ENCODE measurements around the gene FRAS1. TPM values are rescaled to one million over a fixed set of nuclear protein-coding genes. Genes with fewer than 3 reads are reported as not detected.
A peak's percentile ranks its signal among the peaks of the same experiment; 100 is the strongest.

The FRAS1 gene
- total and polyA plus RNA-seq, 2 of the 8 experiments (the other 6 are each of a cell fraction or from before 2014, with no cell fraction given) = 38.5 to 109 TPM

- Histone ChIP-seq H4K8ac (ENCODE audit: extremely low read depth, insufficient read depth, low read length) (no peak overlapping the region), H2BK120ac (replicated peaks; ENCODE audit: low read depth, low read length) (no peak overlapping the region), H3K27ac (ENCODE audit: low read depth, low read length) (no peak overlapping the region), H2BK12ac (ENCODE audit: low read depth, low read length) (no peak overlapping the region), H3K9me3 (ENCODE audit: insufficient read depth in 2 of 2, low read depth in 1 of 2, low read length in 1 of 2) (no peaks in the 10 kb centered on the region), H2BK20ac (ENCODE audit: low read length) (no peak overlapping the region), H3K14ac (ENCODE audit: insufficient read length) (no peak overlapping the region), H3K18ac (ENCODE audit: extremely low read depth, low read length) (no peak overlapping the region; the same call in 1 of the 2 replicates), H2BK5ac (ENCODE audit: low read depth, low read length) (no peak overlapping the region), H3K23ac (ENCODE audit: insufficient read length) (no peak overlapping the region), H3K27me3 (replicated peaks in 1 of 4; ENCODE audit: control insufficient read depth in 3 of 4, extremely low read depth in 1 of 4, insufficient read depth in 3 of 4, low read length in 3 of 4) (no peaks in the 10 kb centered on the region), H3K4me1 (replicated peaks in 1 of 4; ENCODE audit: control insufficient read depth in 3 of 4, insufficient read depth in 4 of 4, low read length in 3 of 4) (peaks cover 5 to 25% (median 16%) of the 10 kb centered on the region in 4 experiments), H2AFZ (ENCODE audit: low read length) (no peak overlapping the region), H4K91ac (replicated peaks; ENCODE audit: insufficient read length, low read length) (no peak overlapping the region), H4K20me1 (replicated peaks in 1 of 2; ENCODE audit: control insufficient read depth in 1 of 2, insufficient read depth in 2 of 2, low read length in 2 of 2) (no peaks in the 10 kb centered on the region), H3K36me3 (ENCODE audit: control insufficient read depth in 2 of 4, insufficient read depth in 4 of 4, low read length in 3 of 4) (peaks cover 0 to 6% (median 1%) of the 10 kb centered on the region in 4 experiments; a peak in 3 of 8 replicates), H2BK15ac (ENCODE audit: low read length) (no peak overlapping the region), H3K56ac (replicated peaks; ENCODE audit: insufficient read length, low read depth, low read length) (no peak overlapping the region), H3K79me2 (ENCODE audit: control insufficient read depth in 1 of 2, insufficient read depth in 2 of 2, low read length in 2 of 2) (no peaks in the 10 kb centered on the region), H3K79me1 (ENCODE audit: low read depth, low read length) (no peaks in the 10 kb centered on the region), H3K4me3 (ENCODE audit: extremely low read depth in 1 of 4, insufficient read depth in 2 of 4, low read depth in 3 of 4, low read length in 4 of 4) (no peak overlapping the region), H4K5ac (ENCODE audit: insufficient read length, low read depth, low read length) (no peak overlapping the region), H3K4me2 (ENCODE audit: insufficient read depth in 1 of 2, low read depth in 2 of 2, low read length in 2 of 2) (no peak overlapping the region), H2AK5ac (ENCODE audit: low read depth, low read length) (no peak overlapping the region), H3K9ac (replicated peaks in 1 of 4; ENCODE audit: extremely low read depth in 1 of 4, low read depth in 3 of 4, low read length in 3 of 4) (no peak overlapping the region), H3K4ac (replicated peaks; ENCODE audit: insufficient read length, low read depth, low read length) (no peak overlapping the region), H3K23me2 (ENCODE audit: low read depth, low read length) (no peaks in the 10 kb centered on the region; the same call in 1 of the 2 replicates)
- TF ChIP-seq BCL11A (IDR thresholded peaks at IDR 0.05; ENCODE audit: low read depth in 2 of 2, low read length in 2 of 2) = no peak
- TF ChIP-seq KDM1A (IDR thresholded peaks at IDR 0.05; ENCODE audit: borderline replicate concordance, low read length) = no peak
- TF ChIP-seq CTBP2 (IDR thresholded peaks at IDR 0.05; ENCODE audit: borderline replicate concordance, insufficient read depth, insufficient read length, low read length) = no peak
- TF ChIP-seq POLR2A (IDR thresholded peaks at IDR 0.05; ENCODE audit: control extremely low read depth in 1 of 2, low read depth in 2 of 2, low read length in 2 of 2) = peak in 1 of 2 experiments; percentile 50; a peak in 1 of 3 replicates
- TF ChIP-seq PHF8 (conservative IDR thresholded peaks at IDR 0.05; ENCODE audit: low read depth, low read length) = no peak
- TF ChIP-seq SIRT6 (IDR thresholded peaks at IDR 0.05; ENCODE audit: low read length) = no peak
- TF ChIP-seq JUND (IDR thresholded peaks at IDR 0.05; ENCODE audit: low read length) = no peak
- no peak for FAIRE-seq
- WGBS, 2 experiments (ENCODE audit: extremely low coverage in 1 of 2, insufficient coverage in 1 of 2, insufficient read length in 1 of 2, insufficient replicate concordance in 2 of 2, low coverage in 1 of 2, low lambda C conversion rate in 2 of 2, missing lambda C conversion rate in 1 of 2) = 83% methylated on average over 1 of the region's 1 CpG; no CpG with 5 or more reads in 1 of the 2 experiments
- ChIA-PET POLR2A (ENCODE audit: partially characterized antibody) (interaction anchor here (1.4 to 1.7 kb wide), 2 partner anchors 10 to 300 kb away, joined by 3 to 7 read pairs; partner anchors contain the start of gene FRAS1), CTCF (ENCODE audit: partially characterized antibody) (interaction anchor here (0.6 kb wide), 1 partner anchor 547 kb away, joined by 3 read pairs; no protein-coding TSS in a partner anchor)
- no peak for DNase-seq (ENCODE audit: low read depth in 1 of 2, low spot score in 2 of 2)
These were observed 300.0 kb downstream of the FRAS1 start for GRCh38 chr4:78357122-78357521.

All from H1 (cell line).